ENCODE measurements around the gene RINL.

DNA sequence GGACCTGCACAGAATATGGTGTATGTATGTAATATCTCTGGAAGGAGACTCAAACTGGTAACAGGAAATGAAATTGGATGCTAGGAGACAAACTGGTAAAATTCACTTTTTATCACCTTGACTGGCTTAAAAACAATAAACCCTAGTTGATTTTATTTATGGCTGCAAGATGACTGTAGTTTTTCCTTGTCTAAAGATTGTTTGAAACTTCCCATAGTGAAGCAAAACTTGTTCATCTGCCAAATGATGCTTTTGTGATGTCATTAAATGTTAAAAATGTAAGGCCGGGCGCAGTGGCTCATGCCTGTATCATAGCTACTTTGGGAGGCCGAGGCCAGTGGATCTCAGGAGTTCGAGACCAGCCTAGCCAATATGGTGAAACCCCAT is 44.0 kb downstream of the RINL start:
- TF ChIP-seq, protein P1, sequence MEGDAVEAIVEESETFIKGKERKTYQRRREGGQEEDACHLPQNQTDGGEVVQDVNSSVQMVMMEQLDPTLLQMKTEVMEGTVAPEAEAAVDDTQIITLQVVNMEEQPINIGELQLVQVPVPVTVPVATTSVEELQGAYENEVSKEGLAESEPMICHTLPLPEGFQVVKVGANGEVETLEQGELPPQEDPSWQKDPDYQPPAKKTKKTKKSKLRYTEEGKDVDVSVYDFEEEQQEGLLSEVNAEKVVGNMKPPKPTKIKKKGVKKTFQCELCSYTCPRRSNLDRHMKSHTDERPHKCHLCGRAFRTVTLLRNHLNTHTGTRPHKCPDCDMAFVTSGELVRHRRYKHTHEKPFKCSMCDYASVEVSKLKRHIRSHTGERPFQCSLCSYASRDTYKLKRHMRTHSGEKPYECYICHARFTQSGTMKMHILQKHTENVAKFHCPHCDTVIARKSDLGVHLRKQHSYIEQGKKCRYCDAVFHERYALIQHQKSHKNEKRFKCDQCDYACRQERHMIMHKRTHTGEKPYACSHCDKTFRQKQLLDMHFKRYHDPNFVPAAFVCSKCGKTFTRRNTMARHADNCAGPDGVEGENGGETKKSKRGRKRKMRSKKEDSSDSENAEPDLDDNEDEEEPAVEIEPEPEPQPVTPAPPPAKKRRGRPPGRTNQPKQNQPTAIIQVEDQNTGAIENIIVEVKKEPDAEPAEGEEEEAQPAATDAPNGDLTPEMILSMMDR (IDR thresholded peaks at IDR 0.05), result no peak
- TF ChIP-seq POLR2A (IDR thresholded peaks at IDR 0.05) (no peak), EP300 (IDR thresholded peaks at IDR 0.05) (no peak)

Measured in ovary (tissue), 3 donors.